Measurements from ENCODE around the gene NUP205.
"Not testable (repeated sequence)": the region's sequence is repeated elsewhere in the genome, so short reads cannot be mapped to it uniquely, and the experiment has no call there.

NUP205 gene

GRCh38 chr7:135659159-135659846 is 101.6 kb downstream of the NUP205 start:
- TF ChIP-seq POLR2A (IDR thresholded peaks at IDR 0.05; ENCODE audit: low read depth, low read length): no peak
- DNase-seq (ENCODE audit: insufficient read length, low spot score): no peak
- no peak for FAIRE-seq

GRCh38 chr7:135661311-135662122 is 103.8 kb downstream of the NUP205 start:
- DNase-seq (ENCODE audit: insufficient read length, low spot score) (no peak), FAIRE-seq (no peak)
- no peak for TF ChIP-seq POLR2A (IDR thresholded peaks at IDR 0.05; ENCODE audit: low read depth, low read length)

DNA sequence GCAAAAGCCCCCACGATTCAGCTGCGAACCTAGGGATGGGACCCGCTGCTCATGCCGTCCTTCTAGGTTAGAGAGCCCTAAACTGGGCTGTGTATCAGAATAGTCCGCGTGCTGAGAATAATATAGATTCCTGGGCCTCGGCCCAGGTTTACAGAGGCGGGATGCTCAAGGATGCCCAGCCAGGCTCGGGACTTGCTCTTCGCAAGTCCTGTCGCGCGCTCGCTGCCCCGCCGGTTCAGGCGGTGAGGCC is 104.3 kb downstream of the NUP205 start:
- DNase-seq (ENCODE audit: insufficient read length, low spot score): no peak
- no peak for FAIRE-seq
- no peak for TF ChIP-seq POLR2A (IDR thresholded peaks at IDR 0.05; ENCODE audit: low read depth, low read length)

GRCh38 chr7:135662373-135663114 is 104.8 kb downstream of the NUP205 start, which contains the start of gene STMP1:
TSS of gene STMP1 (plus strand) at chr7:135662514.
- DNase-seq (ENCODE audit: insufficient read length, low spot score) (peak; percentile 78), FAIRE-seq (no peak)
- peak; percentile 99 for TF ChIP-seq POLR2A (IDR thresholded peaks at IDR 0.05; ENCODE audit: low read depth, low read length)

DNA sequence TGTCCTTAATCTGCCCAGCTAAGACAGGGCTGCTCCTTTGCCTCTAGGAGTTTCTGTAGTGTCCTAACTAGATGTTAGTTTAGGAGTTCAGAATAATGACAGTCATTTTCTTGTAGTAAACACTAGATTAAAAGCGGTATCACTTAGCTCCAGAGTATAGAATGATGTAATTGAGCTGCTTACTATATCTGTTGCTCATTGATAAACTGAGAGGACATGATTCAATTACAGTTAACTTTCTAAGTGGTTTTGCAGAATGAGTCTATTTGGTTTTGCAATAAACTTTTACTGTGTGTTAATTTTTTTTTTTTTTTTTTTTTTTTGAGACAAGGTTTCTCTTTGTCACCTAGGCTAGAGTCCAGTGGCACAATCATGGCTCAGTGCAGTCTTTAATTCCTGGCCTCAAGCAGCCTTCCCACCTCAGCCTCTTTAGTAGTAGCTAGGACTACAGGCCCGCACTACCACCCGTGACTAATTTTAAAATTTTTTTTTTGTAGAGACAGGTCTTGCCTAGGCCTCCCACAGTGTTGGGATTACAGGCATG is 106.4 kb downstream of the NUP205 start:
- TF ChIP-seq POLR2A (IDR thresholded peaks at IDR 0.05; ENCODE audit: low read depth, low read length): no peak
- DNase-seq (ENCODE audit: insufficient read length, low spot score) (no peak), FAIRE-seq (no peak)

GRCh38 chr7:135665042-135665441 is 107.3 kb downstream of the NUP205 start:
- TF ChIP-seq POLR2A (IDR thresholded peaks at IDR 0.05; ENCODE audit: low read depth, low read length): no peak
- DNase-seq (ENCODE audit: insufficient read length, low spot score) (no peak), FAIRE-seq (no peak)

GRCh38 chr7:135666156-135666555 is 108.4 kb downstream of the NUP205 start:
- no peak for DNase-seq (ENCODE audit: insufficient read length, low spot score)
- TF ChIP-seq POLR2A (IDR thresholded peaks at IDR 0.05; ENCODE audit: low read depth, low read length): no peak
- FAIRE-seq: no peak

- FAIRE-seq (no peak), DNase-seq (ENCODE audit: insufficient read length, low spot score) (no peak)
- no peak for TF ChIP-seq POLR2A (IDR thresholded peaks at IDR 0.05; ENCODE audit: low read depth, low read length)
Measured at GRCh38 chr7:135666846-135667245, 109.1 kb downstream of the NUP205 start.

DNA sequence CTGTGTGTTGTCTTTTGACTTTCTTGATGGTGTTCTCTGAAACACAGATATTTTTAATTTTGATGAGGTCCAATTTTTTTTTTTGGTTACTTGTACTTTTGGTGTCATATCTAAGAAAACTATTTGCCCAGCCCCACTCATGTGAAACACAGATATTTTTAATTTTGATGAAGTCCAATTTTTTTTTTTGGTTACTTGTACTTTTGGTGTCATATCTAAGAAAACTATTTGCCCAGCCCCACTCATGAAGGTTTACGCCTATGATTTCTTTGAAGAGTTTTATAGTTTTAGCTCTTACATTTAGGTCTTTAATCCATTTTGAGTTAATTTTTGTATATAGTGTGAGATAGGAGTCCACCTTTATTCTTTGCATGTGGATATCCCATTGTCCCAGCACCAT is 109.9 kb downstream of the NUP205 start:
- FAIRE-seq; DNase-seq (ENCODE audit: insufficient read length, low spot score): not testable (repeated sequence)

GRCh38 chr7:135668852-135669395 is 111.2 kb downstream of the NUP205 start:
- not testable (repeated sequence) for FAIRE-seq; DNase-seq (ENCODE audit: insufficient read length, low spot score)

GRCh38 chr7:135669774-135670173 is 112.1 kb downstream of the NUP205 start:
- TF ChIP-seq POLR2A (IDR thresholded peaks at IDR 0.05; ENCODE audit: low read depth, low read length): no peak
- FAIRE-seq: no peak
- DNase-seq (ENCODE audit: insufficient read length, low spot score): no peak

- peak; percentile 84 for FAIRE-seq
- no peak for DNase-seq (ENCODE audit: insufficient read length, low spot score)
- no peak for TF ChIP-seq POLR2A (IDR thresholded peaks at IDR 0.05; ENCODE audit: low read depth, low read length)
Measured at GRCh38 chr7:135670179-135670578, 112.5 kb downstream of the NUP205 start.

GRCh38 chr7:135672560-135673359 is 115.0 kb downstream of the NUP205 start:
- FAIRE-seq (peak; percentile 66), DNase-seq (ENCODE audit: insufficient read length, low spot score) (no peak)
- TF ChIP-seq POLR2A (IDR thresholded peaks at IDR 0.05; ENCODE audit: low read depth, low read length): no peak
